Measurements from ENCODE around the gene DNAJC5G.

GRCh38 chr2:27240406-27240805, 34.8 kb upstream of the DNAJC5G start:
- TF ChIP-seq, protein P1, sequence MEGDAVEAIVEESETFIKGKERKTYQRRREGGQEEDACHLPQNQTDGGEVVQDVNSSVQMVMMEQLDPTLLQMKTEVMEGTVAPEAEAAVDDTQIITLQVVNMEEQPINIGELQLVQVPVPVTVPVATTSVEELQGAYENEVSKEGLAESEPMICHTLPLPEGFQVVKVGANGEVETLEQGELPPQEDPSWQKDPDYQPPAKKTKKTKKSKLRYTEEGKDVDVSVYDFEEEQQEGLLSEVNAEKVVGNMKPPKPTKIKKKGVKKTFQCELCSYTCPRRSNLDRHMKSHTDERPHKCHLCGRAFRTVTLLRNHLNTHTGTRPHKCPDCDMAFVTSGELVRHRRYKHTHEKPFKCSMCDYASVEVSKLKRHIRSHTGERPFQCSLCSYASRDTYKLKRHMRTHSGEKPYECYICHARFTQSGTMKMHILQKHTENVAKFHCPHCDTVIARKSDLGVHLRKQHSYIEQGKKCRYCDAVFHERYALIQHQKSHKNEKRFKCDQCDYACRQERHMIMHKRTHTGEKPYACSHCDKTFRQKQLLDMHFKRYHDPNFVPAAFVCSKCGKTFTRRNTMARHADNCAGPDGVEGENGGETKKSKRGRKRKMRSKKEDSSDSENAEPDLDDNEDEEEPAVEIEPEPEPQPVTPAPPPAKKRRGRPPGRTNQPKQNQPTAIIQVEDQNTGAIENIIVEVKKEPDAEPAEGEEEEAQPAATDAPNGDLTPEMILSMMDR (conservative IDR thresholded peaks at IDR 0.05; ENCODE audit: low read depth, low read length), result no peak
- TF ChIP-seq EZH2 (IDR thresholded peaks at IDR 0.05; ENCODE audit: low read length, unreplicated experiment), result no peak
- TF ChIP-seq EZH2phosphoT487 (IDR thresholded peaks at IDR 0.05; ENCODE audit: borderline replicate concordance, low read length), result no peak

Data from PC-3 (cell line).